ENCODE data around the gene NFATC1. TPM values are rescaled to one million over a fixed set of nuclear protein-coding genes. Genes with fewer than 3 reads are reported as not detected.

Gene NFATC1
- total RNA-seq, 1 donor from 2014 or later, result 64.1 TPM

DNA sequence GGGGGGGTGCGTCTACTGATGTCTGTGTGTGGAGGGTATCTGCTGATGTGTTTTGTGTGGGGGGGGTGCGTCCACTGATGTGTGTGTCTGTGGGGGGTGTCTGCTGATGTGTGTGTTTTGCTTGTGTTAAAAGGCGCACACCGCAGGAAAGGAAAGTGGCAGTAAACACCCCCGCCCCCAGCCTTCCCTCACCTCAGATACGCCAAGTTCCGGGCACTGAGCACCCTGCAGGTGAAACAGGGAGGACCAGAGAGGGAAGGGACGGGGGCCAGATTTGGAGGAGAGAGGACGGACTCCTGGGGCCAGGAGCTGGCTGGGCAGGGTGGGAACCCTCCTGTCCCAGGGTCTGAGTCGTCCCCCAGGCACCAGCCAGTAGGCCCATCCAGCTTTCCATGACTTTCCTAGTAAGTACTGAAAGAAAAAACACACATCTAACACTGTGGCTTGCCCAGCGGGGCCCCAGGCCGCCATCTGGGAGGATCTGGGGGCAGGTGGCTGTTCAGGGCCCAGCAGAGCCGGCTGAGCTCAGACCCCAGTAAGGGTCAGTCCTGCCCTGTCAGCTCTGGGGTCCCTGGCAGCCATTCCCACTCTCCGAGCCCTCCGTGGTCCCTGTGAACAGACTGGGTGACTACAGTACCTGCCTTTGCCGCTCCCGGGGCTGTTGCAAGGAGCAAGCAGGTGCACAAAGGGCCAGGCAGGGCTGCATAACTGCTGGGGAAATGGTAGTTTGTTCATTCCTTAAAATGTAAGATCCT, 126.9 kb downstream of the NFATC1 start:
- Histone ChIP-seq H3K27ac (no peak overlapping the region), H3K9me3 (no peaks in the 10 kb centered on the region), H3K36me3 (peaks cover under 1 to 3% of the 10 kb centered on the region in 2 donors), H3K4me1 (peaks cover 5 to 13% of the 10 kb centered on the region in 2 donors), H3K4me3 (no peak overlapping the region), H3K27me3 (no peaks in the 10 kb centered on the region)
- no peak for DNase-seq (ENCODE audit: low spot score in 2 of 2)
- TF ChIP-seq, protein P1, sequence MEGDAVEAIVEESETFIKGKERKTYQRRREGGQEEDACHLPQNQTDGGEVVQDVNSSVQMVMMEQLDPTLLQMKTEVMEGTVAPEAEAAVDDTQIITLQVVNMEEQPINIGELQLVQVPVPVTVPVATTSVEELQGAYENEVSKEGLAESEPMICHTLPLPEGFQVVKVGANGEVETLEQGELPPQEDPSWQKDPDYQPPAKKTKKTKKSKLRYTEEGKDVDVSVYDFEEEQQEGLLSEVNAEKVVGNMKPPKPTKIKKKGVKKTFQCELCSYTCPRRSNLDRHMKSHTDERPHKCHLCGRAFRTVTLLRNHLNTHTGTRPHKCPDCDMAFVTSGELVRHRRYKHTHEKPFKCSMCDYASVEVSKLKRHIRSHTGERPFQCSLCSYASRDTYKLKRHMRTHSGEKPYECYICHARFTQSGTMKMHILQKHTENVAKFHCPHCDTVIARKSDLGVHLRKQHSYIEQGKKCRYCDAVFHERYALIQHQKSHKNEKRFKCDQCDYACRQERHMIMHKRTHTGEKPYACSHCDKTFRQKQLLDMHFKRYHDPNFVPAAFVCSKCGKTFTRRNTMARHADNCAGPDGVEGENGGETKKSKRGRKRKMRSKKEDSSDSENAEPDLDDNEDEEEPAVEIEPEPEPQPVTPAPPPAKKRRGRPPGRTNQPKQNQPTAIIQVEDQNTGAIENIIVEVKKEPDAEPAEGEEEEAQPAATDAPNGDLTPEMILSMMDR (IDR thresholded peaks at IDR 0.05), result no peak
- intact Hi-C loops (cut with DNase I), result no loop called here

DNA sequence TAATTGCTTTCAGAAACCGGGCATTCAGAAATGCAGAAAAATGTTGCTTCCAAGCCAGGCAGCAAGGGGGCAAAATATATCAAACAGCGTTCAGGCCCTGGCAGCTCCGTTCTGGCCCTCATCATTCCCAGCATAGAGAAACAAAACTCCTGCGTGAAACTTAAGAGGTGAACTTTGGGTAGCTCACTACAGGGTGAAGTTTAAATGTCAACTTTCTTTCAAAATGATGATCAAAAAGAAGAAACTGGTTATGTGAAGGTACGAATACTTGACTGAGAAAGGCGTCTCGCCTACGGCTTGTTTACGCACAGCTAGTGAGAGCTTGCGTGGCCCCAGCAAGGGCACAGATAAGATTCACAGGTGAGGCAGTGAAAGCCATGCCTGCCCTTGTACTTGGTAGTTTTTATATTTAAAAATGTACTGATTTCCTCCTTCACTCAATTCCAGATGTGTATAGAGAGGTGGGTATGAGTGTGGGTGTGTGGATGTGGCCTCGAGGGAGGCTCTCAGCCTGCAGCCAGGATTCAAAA, 127.5 kb downstream of the NFATC1 start:
- intact Hi-C loops (cut with DNase I), result no loop called here
- H3K27me3 ChIP-seq, result no peaks in the 10 kb centered on the region
- peaks cover 5 to 13% of the 10 kb centered on the region in 2 donors for H3K4me1 ChIP-seq
- H3K36me3 ChIP-seq, result peaks cover 7 to 9% of the 10 kb centered on the region in 2 donors
- no peak for DNase-seq (ENCODE audit: low spot score in 2 of 2)
- TF ChIP-seq, protein P1 (IDR thresholded peaks at IDR 0.05), result no peak
- H3K9me3 ChIP-seq, result no peaks in the 10 kb centered on the region
- no peak overlapping the region for H3K27ac ChIP-seq
- no peak overlapping the region for H3K4me3 ChIP-seq

DNA sequence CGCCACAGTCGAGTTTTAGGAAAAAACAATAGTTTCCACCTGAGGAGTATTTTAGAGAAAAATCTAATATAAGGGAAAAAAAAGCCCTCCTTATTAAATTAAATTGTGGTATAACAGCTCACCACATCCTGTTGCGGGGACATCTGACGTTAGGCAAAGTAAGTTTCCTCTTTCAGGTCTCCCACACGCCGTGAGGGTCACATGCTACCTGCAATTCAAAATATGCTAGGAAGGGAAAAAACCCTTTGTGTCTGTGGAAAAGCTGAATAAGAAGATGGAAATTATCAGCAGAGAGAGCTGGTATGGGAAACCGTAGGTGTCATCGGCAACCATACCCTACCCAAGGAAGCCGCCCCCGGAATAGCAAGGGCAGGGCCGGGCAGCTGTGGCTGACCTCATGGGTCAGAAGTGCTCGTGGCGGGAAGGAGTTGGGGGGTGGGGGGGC, 128.0 kb downstream of the NFATC1 start:
- TF ChIP-seq, protein P1 (IDR thresholded peaks at IDR 0.05), result no peak
- peaks cover 12% of the 10 kb centered on the region in 2 donors for H3K36me3 ChIP-seq
- DNase-seq (ENCODE audit: low spot score in 2 of 2), result no peak

DNA sequence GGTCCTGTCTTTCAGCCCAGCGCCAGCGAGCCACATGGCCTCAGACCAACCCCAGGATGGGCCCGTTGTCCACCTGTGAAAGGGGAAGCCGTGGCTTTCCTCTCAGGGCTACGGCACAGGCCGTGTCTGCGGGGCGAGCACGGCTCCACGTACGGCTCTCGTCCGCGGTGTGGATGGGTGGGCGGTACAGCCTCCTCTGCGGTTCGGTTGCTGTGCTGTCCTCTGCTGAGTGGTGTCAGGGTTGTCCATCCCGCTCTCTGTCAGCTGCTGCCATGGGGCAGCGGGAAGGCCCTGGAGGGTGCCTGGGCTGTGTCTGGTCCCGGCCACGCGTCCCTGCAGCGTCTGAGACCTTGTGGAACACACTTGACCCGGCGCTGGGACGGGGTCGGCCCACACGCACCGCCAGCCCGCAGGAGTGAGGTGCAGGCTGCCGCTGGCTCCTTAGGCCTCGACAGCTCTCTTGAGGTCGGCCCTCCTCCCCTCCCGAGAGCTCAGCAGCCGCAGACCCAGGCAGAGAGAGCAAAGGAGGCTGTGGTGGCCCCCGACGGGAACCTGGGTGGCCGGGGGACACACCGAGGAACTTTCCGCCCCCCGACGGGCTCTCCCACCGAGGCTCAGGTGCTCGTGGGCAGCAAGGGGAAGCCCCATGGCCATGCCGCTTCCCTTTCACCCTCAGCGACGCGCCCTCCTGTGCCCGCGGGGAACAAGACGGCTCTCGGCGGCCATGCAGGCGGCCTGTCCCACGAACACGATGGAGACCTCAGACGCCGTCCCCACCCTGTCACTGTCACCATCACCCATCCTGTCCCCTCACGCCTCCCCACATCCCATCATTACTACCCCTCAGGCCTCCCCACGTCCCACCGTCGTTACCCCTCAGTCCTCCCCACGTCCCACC, 128.7 kb downstream of the NFATC1 start:
- TF ChIP-seq, protein P1 (IDR thresholded peaks at IDR 0.05), result no peak
- Histone ChIP-seq H3K9me3 (no peaks in the 10 kb centered on the region), H3K27me3 (no peaks in the 10 kb centered on the region), H3K4me1 (peaks cover 5 to 13% of the 10 kb centered on the region in 2 donors), H3K36me3 (peaks cover 12 to 16% of the 10 kb centered on the region in 2 donors), H3K4me3 (no peak overlapping the region), H3K27ac (no peak overlapping the region)
- intact Hi-C loops (cut with DNase I), result no loop called here
- DNase-seq (ENCODE audit: low spot score in 2 of 2), result no peak

More for the DNA sequence above, 128.0 kb downstream of the NFATC1 start:
- Histone ChIP-seq H3K27ac (no peak overlapping the region), H3K9me3 (no peaks in the 10 kb centered on the region), H3K4me1 (peaks cover 5 to 13% of the 10 kb centered on the region in 2 donors), H3K27me3 (no peaks in the 10 kb centered on the region), H3K4me3 (no peak overlapping the region)
- intact Hi-C loops (cut with DNase I), result no loop called here

DNA sequence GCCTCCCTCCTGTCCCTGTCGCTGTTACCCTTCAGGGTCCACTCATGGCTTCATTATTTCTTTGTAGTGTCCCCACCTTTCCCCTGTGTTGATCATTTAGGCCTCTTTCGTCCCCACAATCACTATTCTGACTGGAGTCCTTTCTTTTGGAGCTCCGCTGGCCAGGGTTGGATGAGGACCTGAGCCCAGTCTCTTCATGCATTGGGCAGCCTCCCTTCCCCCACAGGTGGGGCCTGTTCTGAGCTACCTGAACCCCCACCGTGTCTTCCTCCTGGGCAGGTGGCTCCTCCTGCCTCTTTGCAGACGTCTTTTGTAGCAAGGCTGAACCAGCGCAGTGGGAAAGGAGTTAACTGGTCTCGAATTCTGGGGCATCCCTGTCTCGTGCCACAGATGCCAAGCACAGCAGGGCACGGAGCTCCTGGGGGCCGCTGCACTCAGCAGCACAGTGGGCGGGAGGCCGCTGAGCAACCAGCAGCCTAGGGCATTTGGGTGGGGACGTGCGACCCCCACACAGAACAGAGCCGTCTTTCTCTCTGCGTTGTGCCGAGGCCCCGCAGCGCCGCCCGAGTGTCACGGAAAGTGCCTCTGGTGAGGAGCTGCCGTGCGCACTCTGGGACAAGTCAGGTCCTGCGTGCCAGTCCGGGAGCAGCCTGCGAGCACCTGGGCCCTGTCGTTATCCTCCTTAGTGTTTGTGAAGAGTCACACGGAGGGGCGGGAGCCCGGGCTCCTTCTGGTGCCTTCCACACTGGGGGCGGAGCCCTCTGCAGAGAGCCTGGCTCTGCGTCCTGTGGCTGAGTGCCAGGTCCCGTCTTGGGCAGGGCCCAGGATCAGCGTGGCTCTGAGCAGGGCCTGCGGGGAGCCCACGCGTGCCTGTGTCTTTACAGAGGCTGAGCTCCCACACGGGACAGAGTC, 130.1 kb downstream of the NFATC1 start:
- peaks cover 5 to 13% of the 10 kb centered on the region in 2 donors for H3K4me1 ChIP-seq
- peak overlapping the region in 1 of 2 donors; percentile 2 for H3K4me3 ChIP-seq
- no peaks in the 10 kb centered on the region for H3K9me3 ChIP-seq
- TF ChIP-seq, protein P1 (IDR thresholded peaks at IDR 0.05), result no peak
- no peaks in the 10 kb centered on the region for H3K27me3 ChIP-seq
- DNase-seq (ENCODE audit: low spot score in 2 of 2), result no peak
- H3K27ac ChIP-seq, result peak overlapping the region; percentile 13 to 39
- H3K36me3 ChIP-seq, result peaks cover 12 to 19% of the 10 kb centered on the region in 2 donors
- intact Hi-C loops (cut with DNase I), result loop anchor here (2.0 kb wide), 1 partner anchor 63 kb away; no protein-coding TSS in a partner anchor

All from ascending aorta (tissue), 2 donors.